ENCODE results near the gene RPN1.

The RPN1 gene

DNA sequence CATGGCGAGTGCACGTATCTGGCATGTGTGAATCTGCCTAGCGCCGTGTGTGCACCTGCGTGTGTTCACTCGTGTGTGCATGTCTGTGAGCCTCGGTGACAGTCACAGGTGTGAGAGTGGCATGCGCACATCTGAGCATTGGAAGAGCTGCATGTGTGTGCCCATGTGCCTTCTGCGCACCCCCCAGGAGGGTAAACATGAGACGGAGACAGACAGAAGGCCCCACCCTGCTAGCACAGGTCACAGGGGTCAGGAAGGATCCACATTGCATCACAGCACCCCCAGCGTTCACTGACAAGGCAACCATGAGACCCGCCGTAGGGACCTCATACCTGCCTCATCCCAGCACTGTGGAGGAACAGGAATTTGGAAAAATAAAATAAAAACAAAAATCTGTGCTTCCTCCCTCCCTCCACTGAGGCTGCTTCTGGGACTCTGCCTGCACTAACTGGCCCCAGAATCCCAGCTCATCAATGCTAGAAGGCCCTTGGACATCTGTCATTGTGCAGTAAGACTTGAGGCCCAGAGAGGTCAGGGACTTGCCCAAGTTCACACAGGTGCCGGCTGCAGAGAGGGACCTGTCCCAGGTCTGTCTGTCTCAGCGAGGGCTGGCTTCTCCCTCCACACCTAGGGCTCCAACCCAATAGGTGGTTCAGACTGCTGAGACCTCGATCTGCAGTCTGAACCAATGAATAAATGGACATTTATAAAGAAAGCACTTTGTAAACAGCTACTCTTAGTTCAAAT lies 37.4 kb downstream of the RPN1 start:
- H3K4me1 ChIP-seq (ENCODE audit: control insufficient read depth in 1 of 2, insufficient read depth in 1 of 2, low read depth in 1 of 2, low read length in 1 of 2), result peaks cover 13 to 17% of the 10 kb centered on the region in 2 experiments
- no peaks in the 10 kb centered on the region for H3K36me3 ChIP-seq
- H3K4me3 ChIP-seq (ENCODE audit: low read depth in 1 of 2, low read length in 1 of 2), result no peak overlapping the region
- H3K27me3 ChIP-seq, result no peaks in the 10 kb centered on the region
- H3K9me3 ChIP-seq, result no peaks in the 10 kb centered on the region
- H3K27ac ChIP-seq, result no peak overlapping the region
- TF ChIP-seq, protein P1, sequence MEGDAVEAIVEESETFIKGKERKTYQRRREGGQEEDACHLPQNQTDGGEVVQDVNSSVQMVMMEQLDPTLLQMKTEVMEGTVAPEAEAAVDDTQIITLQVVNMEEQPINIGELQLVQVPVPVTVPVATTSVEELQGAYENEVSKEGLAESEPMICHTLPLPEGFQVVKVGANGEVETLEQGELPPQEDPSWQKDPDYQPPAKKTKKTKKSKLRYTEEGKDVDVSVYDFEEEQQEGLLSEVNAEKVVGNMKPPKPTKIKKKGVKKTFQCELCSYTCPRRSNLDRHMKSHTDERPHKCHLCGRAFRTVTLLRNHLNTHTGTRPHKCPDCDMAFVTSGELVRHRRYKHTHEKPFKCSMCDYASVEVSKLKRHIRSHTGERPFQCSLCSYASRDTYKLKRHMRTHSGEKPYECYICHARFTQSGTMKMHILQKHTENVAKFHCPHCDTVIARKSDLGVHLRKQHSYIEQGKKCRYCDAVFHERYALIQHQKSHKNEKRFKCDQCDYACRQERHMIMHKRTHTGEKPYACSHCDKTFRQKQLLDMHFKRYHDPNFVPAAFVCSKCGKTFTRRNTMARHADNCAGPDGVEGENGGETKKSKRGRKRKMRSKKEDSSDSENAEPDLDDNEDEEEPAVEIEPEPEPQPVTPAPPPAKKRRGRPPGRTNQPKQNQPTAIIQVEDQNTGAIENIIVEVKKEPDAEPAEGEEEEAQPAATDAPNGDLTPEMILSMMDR (IDR thresholded peaks at IDR 0.05), result no peak

DNA sequence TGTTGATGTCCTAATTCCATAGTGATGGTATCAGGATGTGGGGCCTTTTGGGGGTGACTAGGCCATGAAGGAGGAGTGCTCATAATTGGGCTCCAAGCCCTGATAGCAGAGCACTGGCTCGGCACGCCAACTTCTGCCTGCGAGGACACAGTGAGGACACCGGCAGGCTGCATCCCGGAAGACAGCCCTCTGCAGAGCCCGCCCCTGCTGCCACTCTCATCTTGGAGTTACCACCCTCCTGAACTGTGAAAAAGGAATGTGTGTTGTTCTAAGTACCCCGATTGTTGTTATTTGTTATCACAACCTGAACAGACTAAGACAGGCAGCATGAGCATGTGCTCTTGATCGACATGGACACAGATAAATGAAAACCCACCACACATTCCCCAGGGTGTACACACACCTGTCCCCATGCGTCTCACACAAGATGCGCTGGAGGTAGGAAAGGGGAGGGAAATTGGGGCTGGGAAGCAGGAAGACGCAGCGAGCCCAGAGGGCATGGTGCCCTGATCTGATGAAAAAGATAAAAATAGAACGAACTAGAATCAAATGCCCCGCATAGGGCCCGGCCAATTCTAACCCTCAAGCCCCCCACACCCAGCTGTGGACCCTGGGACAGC lies 40.1 kb downstream of the RPN1 start:
- H3K4me3 ChIP-seq (ENCODE audit: low read depth in 1 of 2, low read length in 1 of 2), result no peak overlapping the region
- H3K4me1 ChIP-seq (ENCODE audit: control insufficient read depth in 1 of 2, insufficient read depth in 1 of 2, low read depth in 1 of 2, low read length in 1 of 2), result peaks cover 16 to 22% of the 10 kb centered on the region in 2 experiments
- no peaks in the 10 kb centered on the region for H3K27me3 ChIP-seq
- no peak overlapping the region for H3K27ac ChIP-seq
- no peaks in the 10 kb centered on the region for H3K9me3 ChIP-seq
- TF ChIP-seq, protein P1 (IDR thresholded peaks at IDR 0.05), result no peak
- H3K36me3 ChIP-seq, result no peaks in the 10 kb centered on the region

DNA sequence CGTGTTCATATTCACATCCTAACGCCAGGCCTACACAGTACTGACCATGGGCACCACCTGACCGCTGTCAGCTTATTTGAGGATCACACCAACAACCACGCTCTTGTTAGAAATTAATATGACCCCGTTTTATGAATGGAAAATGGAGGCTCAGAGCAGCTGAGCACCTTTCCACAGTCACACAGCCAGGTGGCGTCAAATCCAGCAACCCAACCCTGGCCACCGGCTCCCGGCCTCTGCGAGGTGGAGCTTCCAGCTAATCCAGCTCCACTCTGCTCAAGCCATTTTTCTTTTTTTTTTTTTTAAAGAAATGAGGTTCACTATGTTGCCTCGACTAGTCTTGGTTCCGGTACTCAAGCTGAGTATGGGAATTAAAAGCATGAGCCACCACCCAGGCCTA lies 41.3 kb downstream of the RPN1 start:
- H3K4me1 ChIP-seq (ENCODE audit: control insufficient read depth in 1 of 2, insufficient read depth in 1 of 2, low read depth in 1 of 2, low read length in 1 of 2), result peaks cover 28 to 35% of the 10 kb centered on the region in 2 experiments
- H3K4me3 ChIP-seq (ENCODE audit: low read depth in 1 of 2, low read length in 1 of 2), result no peak overlapping the region
- no peaks in the 10 kb centered on the region for H3K36me3 ChIP-seq
- TF ChIP-seq, protein P1 (IDR thresholded peaks at IDR 0.05), result no peak
- no peak overlapping the region for H3K27ac ChIP-seq
- no peaks in the 10 kb centered on the region for H3K27me3 ChIP-seq
- H3K9me3 ChIP-seq, result no peaks in the 10 kb centered on the region

DNA sequence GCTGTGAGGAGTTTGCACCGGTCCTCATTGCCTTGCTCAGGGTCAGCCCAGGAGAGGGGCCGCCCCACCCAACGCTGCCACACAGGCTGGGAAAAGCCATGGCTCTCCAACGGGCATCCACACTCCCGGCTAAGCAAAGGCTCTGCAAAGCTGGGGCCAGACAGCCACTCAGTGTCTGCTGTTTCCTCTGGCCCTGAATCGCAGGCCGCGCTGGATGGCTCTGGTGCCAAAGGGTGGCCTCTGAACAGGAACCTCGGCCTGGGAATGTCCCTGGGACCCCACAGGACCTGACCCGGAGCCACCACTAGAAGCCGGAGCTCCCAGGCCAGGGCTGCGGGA lies 42.9 kb downstream of the RPN1 start:
- TF ChIP-seq, protein P1 (IDR thresholded peaks at IDR 0.05), result no peak
- Histone ChIP-seq H3K9me3 (no peaks in the 10 kb centered on the region), H3K4me3 (ENCODE audit: low read depth in 1 of 2, low read length in 1 of 2) (peak overlapping the region; percentile 74 to 78), H3K27ac (peak overlapping the region; percentile 68), H3K27me3 (no peaks in the 10 kb centered on the region), H3K36me3 (no peaks in the 10 kb centered on the region), H3K4me1 (ENCODE audit: control insufficient read depth in 1 of 2, insufficient read depth in 1 of 2, low read depth in 1 of 2, low read length in 1 of 2) (peaks cover 44 to 51% of the 10 kb centered on the region in 2 experiments)

DNA sequence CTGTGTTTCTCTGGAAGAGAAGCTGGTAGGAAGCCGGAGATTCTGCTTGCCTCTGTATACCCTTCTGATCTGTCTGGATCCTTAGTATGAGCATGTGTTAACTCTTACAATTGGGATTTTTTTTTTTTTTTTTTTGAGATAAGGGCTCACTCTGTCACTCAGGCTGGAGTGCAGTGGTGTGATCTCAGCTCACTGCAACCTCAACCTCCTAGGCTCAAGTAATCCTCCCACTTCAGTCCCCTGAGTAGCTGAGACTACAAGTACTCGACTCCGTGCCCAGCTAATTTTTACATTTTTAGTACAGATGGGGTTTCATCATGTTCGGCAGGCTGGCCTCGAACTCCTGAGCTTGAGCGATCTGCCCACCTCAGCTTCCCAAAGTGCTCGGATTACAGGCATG lies 44.5 kb downstream of the RPN1 start:
- Histone ChIP-seq H3K9me3 (no peaks in the 10 kb centered on the region), H3K36me3 (no peaks in the 10 kb centered on the region), H3K4me1 (ENCODE audit: control insufficient read depth in 1 of 2, insufficient read depth in 1 of 2, low read depth in 1 of 2, low read length in 1 of 2) (peaks cover 53 to 59% of the 10 kb centered on the region in 2 experiments), H3K27me3 (no peaks in the 10 kb centered on the region), H3K27ac (no peak overlapping the region), H3K4me3 (ENCODE audit: low read depth in 1 of 2, low read length in 1 of 2) (no peak overlapping the region)
- TF ChIP-seq, protein P1 (IDR thresholded peaks at IDR 0.05), result no peak

Measured in neutrophil (primary cell).